Small intestine (tissue), 7 donors: Measurements from ENCODE around the gene PPP1CA. TPM values are rescaled to one million over a fixed set of nuclear protein-coding genes. Genes with fewer than 3 reads are reported as not detected.
"Not testable (repeated sequence)": the region's sequence is repeated elsewhere in the genome, so short reads cannot be mapped to it uniquely, and the experiment has no call there.

Source experiments
- DNase-seq, 2 donors: peaks; one replicate each; pipeline versions ENCODE4 v3.0.0 to v3.0.0-alpha.2; 2013
- FAIRE-seq: peaks from 2 replicates; lab custom pipeline; 2012; peaks lifted over from hg19 to GRCh38; lab: Jason Lieb, UNC
- H3K27ac ChIP-seq, 3 donors: one replicate each; pipeline ENCODE4 v1.5.1; 2013; ENCODE audit warnings: low read length in 2 of 3, mild to moderate bottlenecking in 2 of 3, control low read depth in 1 of 3, inconsistent platforms in 1 of 3, low read depth in 1 of 3, moderate library complexity in 1 of 3
- H3K27me3 ChIP-seq, 3 donors: one replicate each; pipeline ENCODE4 v1.6.1; 2013; ENCODE audit warnings: low read length in 3 of 3, inconsistent platforms in 1 of 3; ENCODE audit not compliant: control insufficient read depth in 3 of 3, insufficient read depth in 3 of 3
- H3K36me3 ChIP-seq, 3 donors: one replicate each; pipeline ENCODE4 v1.6.1; 2013; ENCODE audit warnings: low read length in 3 of 3, inconsistent platforms in 1 of 3, low read depth in 1 of 3, mild to moderate bottlenecking in 1 of 3, moderate library complexity in 1 of 3; ENCODE audit not compliant: control insufficient read depth in 3 of 3, insufficient read depth in 2 of 3
- H3K4me1 ChIP-seq, 3 donors: one replicate each; pipeline ENCODE4 v1.6.1; 2013; ENCODE audit warnings: low read length in 2 of 3, inconsistent platforms in 1 of 3, low read depth in 1 of 3, mild to moderate bottlenecking in 1 of 3, moderate library complexity in 1 of 3; ENCODE audit not compliant: control insufficient read depth in 3 of 3, insufficient read depth in 2 of 3
- H3K4me3 ChIP-seq, 3 donors: one replicate each; pipeline ENCODE4 v1.5.1; 2013; ENCODE audit warnings: low read length in 3 of 3, control low read depth in 1 of 3, inconsistent platforms in 1 of 3, low read depth in 1 of 3, mild to moderate bottlenecking in 1 of 3, moderate library complexity in 1 of 3
- H3K9me3 ChIP-seq, 2 donors: one replicate each; pipeline ENCODE4 v1.6.1; 2013; ENCODE audit warnings: low read depth in 1 of 2, low read length in 1 of 2; ENCODE audit not compliant: control insufficient read depth in 2 of 2, insufficient read depth in 1 of 2
- WGBS, 3 donors: extraction: QIAGEN DNeasy Blood & Tissue Kit; methylation state at CpG; one replicate each; pipeline ENCODE4 v1.1.7; 2013; 5-methylcytosine and 5-hydroxymethylcytosine counted together
- polyA plus RNA-seq, 4 donors: library from polyadenylated mRNA; stranded (reverse) in 3 of 4; unstranded in 1 of 4; fragments of 200-250 nt in 3 of 4; fragments of 120-200 nt in 1 of 4; gene quantifications; one replicate each; pipeline versions ENCODE4 v1.2.1 to v1.2.3, GENCODE V29; 2013
- donor health status: healthy with polysubstance abuse.
- donor health status: control.
- donor health status: control.
- donor health status: Bipolar disorder and iron deficiency.
- donor health status: healthy.

Gene PPP1CA
- polyA plus RNA-seq, 4 donors: 123 to 211 (median 187) TPM

- WGBS, 3 donors: 44 to 57% (median 49%) methylated on average over 11 to 13 of the region's 13 CpGs
- Histone ChIP-seq H3K27ac (peak overlapping the region in 2 of 3 donors; percentile 53 to 60), H3K27me3 (no peaks in the 10 kb centered on the region), H3K9me3 (no peaks in the 10 kb centered on the region), H3K36me3 (peaks cover 0 to 12% (median 0%) of the 10 kb centered on the region in 3 donors), H3K4me1 (peaks cover 2 to 28% (median 3%) of the 10 kb centered on the region in 3 donors), H3K4me3 (peak overlapping the region; percentile 12 to 63 (median 49))
- DNase-seq (peak in 1 of 2 donors; percentile 36), FAIRE-seq (no peak)
Measured at GRCh38 chr11:67404515-67405195, 3.0 kb upstream of the PPP1CA start.

- WGBS, 3 donors: 91 to 94% (median 92%) methylated on average over 9 of the region's 9 CpGs
- DNase-seq, H3K9me3 ChIP-seq, H3K4me3 ChIP-seq, FAIRE-seq, H3K27me3 ChIP-seq: not testable (repeated sequence)
- peaks cover 4 to 28% (median 12%) of the 10 kb centered on the region in 3 donors for H3K36me3 ChIP-seq
- peaks cover 3 to 32% (median 4%) of the 10 kb centered on the region in 3 donors for H3K4me1 ChIP-seq
- peak overlapping the region in 1 of 3 donors; percentile 98 for H3K27ac ChIP-seq
Measured at GRCh38 chr11:67403085-67403484, 1.4 kb upstream of the PPP1CA start.

GRCh38 chr11:67402192-67402839 lies 658 bp upstream of the PPP1CA start:
- not testable (repeated sequence) for H3K27me3 ChIP-seq, FAIRE-seq
- 16 to 42% (median 24%) methylated on average over 19 of the region's 19 CpGs for WGBS, 3 donors

GRCh38 chr11:67400942-67401494 lies 640 bp downstream of the PPP1CA start:
- H3K27ac ChIP-seq: peak overlapping the region; percentile 66 to 92 (median 92)
- H3K4me1 ChIP-seq: peaks cover 3 to 38% (median 4%) of the 10 kb centered on the region in 3 donors
- no peaks in the 10 kb centered on the region for H3K27me3 ChIP-seq
- H3K9me3 ChIP-seq: no peaks in the 10 kb centered on the region
- DNase-seq (no peak), FAIRE-seq (no peak)
- 1 to 3% (median 2%) methylated on average over 13 to 27 of the region's 27 CpGs for WGBS, 3 donors
- H3K36me3 ChIP-seq: peaks cover 12 to 49% (median 19%) of the 10 kb centered on the region in 3 donors
- peak overlapping the region; percentile 76 to 97 (median 81) for H3K4me3 ChIP-seq

More at GRCh38 chr11:67402192-67402839, 658 bp upstream of the PPP1CA start:
- peak overlapping the region; percentile 78 to 98 (median 86) for H3K27ac ChIP-seq
- peak in 1 of 2 donors; percentile 47 for DNase-seq
- H3K4me3 ChIP-seq: peak overlapping the region in 2 of 3 donors; percentile 32 to 40
- not testable (repeated sequence) for H3K9me3 ChIP-seq
- H3K4me1 ChIP-seq: peaks cover 3 to 32% (median 4%) of the 10 kb centered on the region in 3 donors
- H3K36me3 ChIP-seq: peaks cover 10 to 36% (median 19%) of the 10 kb centered on the region in 3 donors

GRCh38 chr11:67400251-67400941 lies 1.3 kb downstream of the PPP1CA start:
- 10 to 28% (median 12%) methylated on average over 23 of the region's 23 CpGs for WGBS, 3 donors
- Histone ChIP-seq H3K9me3 (no peaks in the 10 kb centered on the region), H3K27me3 (no peaks in the 10 kb centered on the region), H3K36me3 (peaks cover 12 to 55% (median 19%) of the 10 kb centered on the region in 3 donors), H3K4me1 (peaks cover 3 to 35% (median 4%) of the 10 kb centered on the region in 3 donors), H3K4me3 (peak overlapping the region; percentile 76 to 97 (median 81)), H3K27ac (peak overlapping the region; percentile 66 to 92 (median 92))
- FAIRE-seq (no peak), DNase-seq (peak; percentile 40 to 72)

- 86 to 89% (median 87%) methylated on average over 28 to 31 of the region's 31 CpGs for WGBS, 3 donors
- DNase-seq (no peak), FAIRE-seq (no peak)
- H3K36me3 ChIP-seq: peaks cover 12 to 67% (median 19%) of the 10 kb centered on the region in 3 donors
- H3K4me1 ChIP-seq: peaks cover 3 to 29% (median 4%) of the 10 kb centered on the region in 3 donors
- no peak overlapping the region for H3K4me3 ChIP-seq
- no peak overlapping the region for H3K27ac ChIP-seq
- no peaks in the 10 kb centered on the region for H3K9me3 ChIP-seq
- no peaks in the 10 kb centered on the region for H3K27me3 ChIP-seq
Measured at GRCh38 chr11:67398661-67399563, 2.7 kb downstream of the PPP1CA start.

GRCh38 chr11:67397986-67398660 lies 3.5 kb downstream of the PPP1CA start:
- H3K27ac ChIP-seq: no peak overlapping the region
- peaks cover 3 to 29% (median 4%) of the 10 kb centered on the region in 3 donors for H3K4me1 ChIP-seq
- no peaks in the 10 kb centered on the region for H3K9me3 ChIP-seq
- no peaks in the 10 kb centered on the region for H3K27me3 ChIP-seq
- FAIRE-seq (no peak), DNase-seq (no peak)
- 81 to 85% (median 84%) methylated on average over 22 to 24 of the region's 24 CpGs for WGBS, 3 donors
- H3K4me3 ChIP-seq: no peak overlapping the region
- peaks cover 12 to 75% (median 19%) of the 10 kb centered on the region in 3 donors for H3K36me3 ChIP-seq
